ENCODE measurements around the gene SRA1. TPM values are rescaled to one million over a fixed set of nuclear protein-coding genes. Genes with fewer than 3 reads are reported as not detected.

Gene SRA1
- total and polyA plus RNA-seq, 2 of the 13 experiments (the other 11 are each of a cell fraction or from before 2014, with no cell fraction given) = 14.2 to 32.8 TPM

DNA sequence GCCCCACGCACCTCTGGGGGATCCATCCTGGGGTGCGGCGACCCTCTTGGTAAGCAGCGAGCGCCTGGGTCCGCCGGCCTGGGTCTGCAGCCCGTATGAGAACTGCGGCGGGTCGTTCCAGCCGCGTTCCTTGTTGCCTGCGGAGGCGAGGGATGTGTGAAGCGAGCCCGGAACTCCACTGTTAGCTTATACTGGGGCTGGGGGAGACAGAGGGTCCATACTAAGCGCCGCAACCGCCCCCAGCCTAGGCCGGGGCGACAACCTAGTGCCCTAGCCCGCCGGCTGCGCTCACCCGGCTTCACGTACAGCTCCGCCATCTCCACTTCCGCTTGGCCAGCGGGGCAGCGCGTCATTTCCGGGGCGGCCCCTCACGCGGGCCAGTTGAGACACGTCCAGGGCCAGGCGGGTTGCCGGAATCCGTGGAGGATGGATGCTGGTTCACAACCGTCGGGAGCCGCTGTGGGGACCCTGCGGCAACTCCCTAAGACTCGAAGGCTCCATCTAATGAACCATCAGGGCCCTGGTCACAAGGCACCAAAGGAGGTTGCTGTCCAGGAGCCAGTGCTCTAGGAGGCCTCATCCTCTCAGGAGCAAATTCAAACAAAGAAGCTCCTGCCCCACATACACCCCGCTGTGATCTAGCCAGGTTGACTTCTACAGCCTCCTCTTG is at the start of gene SRA1 (continued):
- TF ChIP-seq, protein P1, sequence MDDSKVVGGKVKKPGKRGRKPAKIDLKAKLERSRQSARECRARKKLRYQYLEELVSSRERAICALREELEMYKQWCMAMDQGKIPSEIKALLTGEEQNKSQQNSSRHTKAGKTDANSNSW (CRISPR knock-in tag; IDR thresholded peaks at IDR 0.05; ENCODE audit: borderline replicate concordance) = no peak
- peak; percentile 70; the same call in 1 of the 2 replicates for TF ChIP-seq ELF4 (CRISPR knock-in tag; IDR thresholded peaks at IDR 0.05; ENCODE audit: borderline replicate concordance)
- TF ChIP-seq ZNF20 (CRISPR knock-in tag; IDR thresholded peaks at IDR 0.05) = no peak
- 0 out of 2 replicates have a peak, but pooled peaks have one; percentile 53 for TF ChIP-seq ZNF546 (CRISPR knock-in tag; conservative IDR thresholded peaks at IDR 0.05)
- peak; percentile 46; the same call in 1 of the 2 replicates for TF ChIP-seq ZNF691 (CRISPR knock-in tag; IDR thresholded peaks at IDR 0.05; ENCODE audit: borderline replicate concordance, low read depth)
- no peak for TF ChIP-seq NPAS2 (CRISPR knock-in tag; IDR thresholded peaks at IDR 0.05; ENCODE audit: borderline replicate concordance)
- TF ChIP-seq ZSCAN21 (CRISPR knock-in tag; IDR thresholded peaks at IDR 0.05; ENCODE audit: borderline replicate concordance) = no peak
- no peak for TF ChIP-seq MTA1 (CRISPR knock-in tag; IDR thresholded peaks at IDR 0.05; ENCODE audit: borderline replicate concordance)
- TF ChIP-seq, protein P2, sequence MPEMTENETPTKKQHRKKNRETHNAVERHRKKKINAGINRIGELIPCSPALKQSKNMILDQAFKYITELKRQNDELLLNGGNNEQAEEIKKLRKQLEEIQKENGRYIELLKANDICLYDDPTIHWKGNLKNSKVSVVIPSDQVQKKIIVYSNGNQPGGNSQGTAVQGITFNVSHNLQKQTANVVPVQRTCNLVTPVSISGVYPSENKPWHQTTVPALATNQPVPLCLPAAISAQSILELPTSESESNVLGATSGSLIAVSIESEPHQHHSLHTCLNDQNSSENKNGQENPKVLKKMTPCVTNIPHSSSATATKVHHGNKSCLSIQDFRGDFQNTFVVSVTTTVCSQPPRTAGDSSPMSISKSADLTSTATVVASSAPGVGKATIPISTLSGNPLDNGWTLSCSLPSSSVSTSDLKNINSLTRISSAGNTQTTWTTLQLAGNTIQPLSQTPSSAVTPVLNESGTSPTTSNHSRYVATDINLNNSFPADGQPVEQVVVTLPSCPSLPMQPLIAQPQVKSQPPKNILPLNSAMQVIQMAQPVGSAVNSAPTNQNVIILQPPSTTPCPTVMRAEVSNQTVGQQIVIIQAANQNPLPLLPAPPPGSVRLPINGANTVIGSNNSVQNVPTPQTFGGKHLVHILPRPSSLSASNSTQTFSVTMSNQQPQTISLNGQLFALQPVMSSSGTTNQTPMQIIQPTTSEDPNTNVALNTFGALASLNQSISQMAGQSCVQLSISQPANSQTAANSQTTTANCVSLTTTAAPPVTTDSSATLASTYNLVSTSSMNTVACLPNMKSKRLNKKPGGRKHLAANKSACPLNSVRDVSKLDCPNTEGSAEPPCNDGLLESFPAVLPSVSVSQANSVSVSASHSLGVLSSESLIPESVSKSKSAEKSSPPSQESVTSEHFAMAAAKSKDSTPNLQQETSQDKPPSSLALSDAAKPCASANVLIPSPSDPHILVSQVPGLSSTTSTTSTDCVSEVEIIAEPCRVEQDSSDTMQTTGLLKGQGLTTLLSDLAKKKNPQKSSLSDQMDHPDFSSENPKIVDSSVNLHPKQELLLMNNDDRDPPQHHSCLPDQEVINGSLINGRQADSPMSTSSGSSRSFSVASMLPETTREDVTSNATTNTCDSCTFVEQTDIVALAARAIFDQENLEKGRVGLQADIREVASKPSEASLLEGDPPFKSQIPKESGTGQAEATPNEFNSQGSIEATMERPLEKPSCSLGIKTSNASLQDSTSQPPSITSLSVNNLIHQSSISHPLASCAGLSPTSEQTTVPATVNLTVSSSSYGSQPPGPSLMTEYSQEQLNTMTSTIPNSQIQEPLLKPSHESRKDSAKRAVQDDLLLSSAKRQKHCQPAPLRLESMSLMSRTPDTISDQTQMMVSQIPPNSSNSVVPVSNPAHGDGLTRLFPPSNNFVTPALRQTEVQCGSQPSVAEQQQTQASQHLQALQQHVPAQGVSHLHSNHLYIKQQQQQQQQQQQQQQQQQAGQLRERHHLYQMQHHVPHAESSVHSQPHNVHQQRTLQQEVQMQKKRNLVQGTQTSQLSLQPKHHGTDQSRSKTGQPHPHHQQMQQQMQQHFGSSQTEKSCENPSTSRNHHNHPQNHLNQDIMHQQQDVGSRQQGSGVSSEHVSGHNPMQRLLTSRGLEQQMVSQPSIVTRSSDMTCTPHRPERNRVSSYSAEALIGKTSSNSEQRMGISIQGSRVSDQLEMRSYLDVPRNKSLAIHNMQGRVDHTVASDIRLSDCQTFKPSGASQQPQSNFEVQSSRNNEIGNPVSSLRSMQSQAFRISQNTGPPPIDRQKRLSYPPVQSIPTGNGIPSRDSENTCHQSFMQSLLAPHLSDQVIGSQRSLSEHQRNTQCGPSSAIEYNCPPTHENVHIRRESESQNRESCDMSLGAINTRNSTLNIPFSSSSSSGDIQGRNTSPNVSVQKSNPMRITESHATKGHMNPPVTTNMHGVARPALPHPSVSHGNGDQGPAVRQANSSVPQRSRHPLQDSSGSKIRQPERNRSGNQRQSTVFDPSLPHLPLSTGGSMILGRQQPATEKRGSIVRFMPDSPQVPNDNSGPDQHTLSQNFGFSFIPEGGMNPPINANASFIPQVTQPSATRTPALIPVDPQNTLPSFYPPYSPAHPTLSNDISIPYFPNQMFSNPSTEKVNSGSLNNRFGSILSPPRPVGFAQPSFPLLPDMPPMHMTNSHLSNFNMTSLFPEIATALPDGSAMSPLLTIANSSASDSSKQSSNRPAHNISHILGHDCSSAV (CRISPR knock-in tag; IDR thresholded peaks at IDR 0.05; ENCODE audit: borderline replicate concordance) = no peak
- TF ChIP-seq ZNF549 (CRISPR knock-in tag; IDR thresholded peaks at IDR 0.05) = no peak
- no peak for TF ChIP-seq RBAK (CRISPR knock-in tag; IDR thresholded peaks at IDR 0.05)
- no peak for TF ChIP-seq HDAC6 (IDR thresholded peaks at IDR 0.05; ENCODE audit: low read depth, low read length)
- TF ChIP-seq, protein P3, sequence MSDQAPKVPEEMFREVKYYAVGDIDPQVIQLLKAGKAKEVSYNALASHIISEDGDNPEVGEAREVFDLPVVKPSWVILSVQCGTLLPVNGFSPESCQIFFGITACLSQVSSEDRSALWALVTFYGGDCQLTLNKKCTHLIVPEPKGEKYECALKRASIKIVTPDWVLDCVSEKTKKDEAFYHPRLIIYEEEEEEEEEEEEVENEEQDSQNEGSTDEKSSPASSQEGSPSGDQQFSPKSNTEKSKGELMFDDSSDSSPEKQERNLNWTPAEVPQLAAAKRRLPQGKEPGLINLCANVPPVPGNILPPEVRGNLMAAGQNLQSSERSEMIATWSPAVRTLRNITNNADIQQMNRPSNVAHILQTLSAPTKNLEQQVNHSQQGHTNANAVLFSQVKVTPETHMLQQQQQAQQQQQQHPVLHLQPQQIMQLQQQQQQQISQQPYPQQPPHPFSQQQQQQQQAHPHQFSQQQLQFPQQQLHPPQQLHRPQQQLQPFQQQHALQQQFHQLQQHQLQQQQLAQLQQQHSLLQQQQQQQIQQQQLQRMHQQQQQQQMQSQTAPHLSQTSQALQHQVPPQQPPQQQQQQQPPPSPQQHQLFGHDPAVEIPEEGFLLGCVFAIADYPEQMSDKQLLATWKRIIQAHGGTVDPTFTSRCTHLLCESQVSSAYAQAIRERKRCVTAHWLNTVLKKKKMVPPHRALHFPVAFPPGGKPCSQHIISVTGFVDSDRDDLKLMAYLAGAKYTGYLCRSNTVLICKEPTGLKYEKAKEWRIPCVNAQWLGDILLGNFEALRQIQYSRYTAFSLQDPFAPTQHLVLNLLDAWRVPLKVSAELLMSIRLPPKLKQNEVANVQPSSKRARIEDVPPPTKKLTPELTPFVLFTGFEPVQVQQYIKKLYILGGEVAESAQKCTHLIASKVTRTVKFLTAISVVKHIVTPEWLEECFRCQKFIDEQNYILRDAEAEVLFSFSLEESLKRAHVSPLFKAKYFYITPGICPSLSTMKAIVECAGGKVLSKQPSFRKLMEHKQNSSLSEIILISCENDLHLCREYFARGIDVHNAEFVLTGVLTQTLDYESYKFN (CRISPR knock-in tag; conservative IDR thresholded peaks at IDR 0.05) = no peak
- TF ChIP-seq ZNF350 (CRISPR knock-in tag; IDR thresholded peaks at IDR 0.05; ENCODE audit: borderline replicate concordance, low read depth) = peak; percentile 85; the same call in 1 of the 2 replicates

Measured in HepG2 (cell line).